AG04449 (cell line): Measurements from ENCODE around the gene MDGA2.

ENCODE experiments used
- CTCF ChIA-PET: fragments of 350-600 bp; formaldehyde crosslinking; extraction: SDS; loops from one replicate; lab custom pipeline; 2021; ENCODE audit warnings: antibody characterized with exemption; lab: Yijun Ruan, JAX
- POLR2A ChIA-PET: fragments of 400-600, 350-600 bp; formaldehyde crosslinking; extraction: SDS; loops from one replicate; lab custom pipeline; 2020; ENCODE audit warnings: antibody characterized with exemption, inconsistent platforms; lab: Yijun Ruan, JAX
- DNase-seq: peaks from one replicate; pipeline ENCODE4 v3.0.0-alpha.2; 2010; ENCODE audit warnings: low read depth, low spot score
- H3K4me3 ChIP-seq: 2 replicates; pipeline ENCODE4 v1.5.1; 2011; ENCODE audit warnings: low read depth, mild to moderate bottlenecking, control low read depth, low read length
- TF ChIP-seq, protein P1 (sequence below): IDR thresholded peaks from one replicate; pipeline ENCODE4 v1.5.1; 2011; ENCODE audit warnings: mild to moderate bottlenecking, moderate library complexity, low read length, control low read depth, inconsistent platforms; ENCODE audit not compliant: insufficient read depth; ENCODE audit errors: missing control alignments

Gene MDGA2

DNA sequence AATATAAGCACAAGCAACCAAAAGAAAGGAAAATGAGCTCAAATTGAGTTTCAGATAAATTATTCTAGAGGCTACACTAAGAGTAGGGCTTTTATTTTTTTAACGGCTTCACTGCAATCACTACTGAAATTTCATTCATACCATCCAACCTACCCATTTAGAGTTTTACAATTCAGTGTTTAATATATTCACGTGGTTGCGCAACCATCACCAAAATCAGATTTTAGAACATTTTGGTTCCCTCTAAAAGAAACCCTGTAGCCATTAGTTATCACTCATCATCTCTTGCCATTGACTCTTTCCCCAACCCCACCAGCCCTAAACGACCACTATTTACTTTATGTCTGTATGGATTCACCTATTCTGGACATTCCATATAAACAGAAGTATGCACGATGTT lies 401.5 kb downstream of the MDGA2 start:
- no peak for DNase-seq
- POLR2A ChIA-PET: no interaction called here
- no peak overlapping the region for H3K4me3 ChIP-seq
- TF ChIP-seq, protein P1, sequence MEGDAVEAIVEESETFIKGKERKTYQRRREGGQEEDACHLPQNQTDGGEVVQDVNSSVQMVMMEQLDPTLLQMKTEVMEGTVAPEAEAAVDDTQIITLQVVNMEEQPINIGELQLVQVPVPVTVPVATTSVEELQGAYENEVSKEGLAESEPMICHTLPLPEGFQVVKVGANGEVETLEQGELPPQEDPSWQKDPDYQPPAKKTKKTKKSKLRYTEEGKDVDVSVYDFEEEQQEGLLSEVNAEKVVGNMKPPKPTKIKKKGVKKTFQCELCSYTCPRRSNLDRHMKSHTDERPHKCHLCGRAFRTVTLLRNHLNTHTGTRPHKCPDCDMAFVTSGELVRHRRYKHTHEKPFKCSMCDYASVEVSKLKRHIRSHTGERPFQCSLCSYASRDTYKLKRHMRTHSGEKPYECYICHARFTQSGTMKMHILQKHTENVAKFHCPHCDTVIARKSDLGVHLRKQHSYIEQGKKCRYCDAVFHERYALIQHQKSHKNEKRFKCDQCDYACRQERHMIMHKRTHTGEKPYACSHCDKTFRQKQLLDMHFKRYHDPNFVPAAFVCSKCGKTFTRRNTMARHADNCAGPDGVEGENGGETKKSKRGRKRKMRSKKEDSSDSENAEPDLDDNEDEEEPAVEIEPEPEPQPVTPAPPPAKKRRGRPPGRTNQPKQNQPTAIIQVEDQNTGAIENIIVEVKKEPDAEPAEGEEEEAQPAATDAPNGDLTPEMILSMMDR: no peak
- CTCF ChIA-PET: no interaction called here

DNA sequence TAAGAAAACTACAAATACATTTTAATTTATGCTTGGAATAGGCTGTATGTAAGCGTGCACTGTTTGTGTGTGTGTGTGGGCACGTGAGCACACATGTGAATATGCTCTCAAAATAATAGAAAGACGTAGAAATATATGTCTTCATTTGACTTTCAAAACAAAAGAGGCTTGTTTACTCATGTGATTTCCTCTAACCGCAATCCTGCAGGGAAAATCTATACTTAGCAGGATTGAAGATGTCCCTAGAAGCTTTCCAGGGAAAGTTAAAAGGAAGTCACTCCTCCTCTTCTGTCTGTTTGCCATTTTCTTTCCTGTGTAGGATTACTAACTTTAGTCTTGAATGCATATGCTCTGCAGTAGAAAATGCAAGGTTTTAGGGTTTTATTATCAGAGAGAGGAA lies 404.7 kb downstream of the MDGA2 start:
- ChIA-PET POLR2A (no interaction called here), CTCF (no interaction called here)
- TF ChIP-seq, protein P1: no peak
- DNase-seq: no peak
- H3K4me3 ChIP-seq: no peak overlapping the region

DNA sequence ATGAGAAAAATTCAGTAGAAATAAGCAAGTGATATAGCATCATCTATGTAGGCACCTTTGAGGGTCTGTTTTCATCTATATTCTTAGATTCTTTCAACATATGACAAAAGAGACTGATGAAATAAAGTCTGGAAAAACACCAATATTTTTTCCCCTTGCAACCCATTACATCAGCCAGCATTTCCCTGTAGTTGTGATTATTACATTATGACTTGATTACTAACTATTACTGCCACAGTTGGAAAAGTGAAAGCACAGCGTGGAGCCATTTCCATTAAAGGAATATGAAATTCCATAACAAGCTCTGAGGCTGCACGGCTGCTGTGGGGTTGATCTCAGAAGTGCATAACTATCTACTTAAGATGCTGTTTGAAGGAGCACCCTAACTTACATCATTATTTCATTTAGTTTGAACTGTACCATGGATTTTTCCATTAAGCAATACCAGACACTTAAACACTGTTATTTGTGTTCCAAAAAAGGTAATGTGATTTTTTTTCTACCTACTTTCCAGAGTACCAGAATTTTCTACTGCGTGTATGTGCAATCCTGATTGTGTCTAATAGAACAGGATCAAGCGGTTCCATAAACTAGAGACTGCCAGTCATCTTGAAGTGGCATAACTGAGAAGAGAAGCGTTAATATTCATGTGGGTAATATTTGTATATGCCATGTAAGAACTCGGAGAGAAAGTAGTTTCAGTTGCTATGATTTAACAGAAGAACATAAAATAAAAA lies 405.5 kb downstream of the MDGA2 start:
- DNase-seq: no peak
- H3K4me3 ChIP-seq: no peak overlapping the region
- CTCF ChIA-PET: no interaction called here
- POLR2A ChIA-PET: no interaction called here
- TF ChIP-seq, protein P1: no peak

DNA sequence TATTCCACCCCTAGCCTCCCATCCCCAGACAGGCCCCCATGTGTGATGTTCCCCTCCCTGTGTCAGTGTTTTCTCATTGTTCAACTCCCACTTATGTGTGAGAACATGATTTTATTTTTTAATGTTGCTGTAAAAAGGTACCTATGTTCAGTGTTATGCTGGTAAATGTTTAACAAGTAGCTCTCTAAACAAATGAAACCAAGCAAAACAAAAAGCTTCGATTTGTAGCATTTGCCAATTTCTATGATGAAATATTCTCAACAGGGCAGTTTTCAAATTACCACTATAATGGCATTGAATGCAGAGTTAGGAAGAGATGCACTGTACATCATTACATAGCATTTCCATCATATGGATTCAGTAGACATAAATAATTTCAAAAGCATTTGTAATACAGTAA lies 410.6 kb downstream of the MDGA2 start:
- POLR2A ChIA-PET: no interaction called here
- H3K4me3 ChIP-seq: no peak overlapping the region
- CTCF ChIA-PET: no interaction called here
- TF ChIP-seq, protein P1: no peak
- DNase-seq: no peak

DNA sequence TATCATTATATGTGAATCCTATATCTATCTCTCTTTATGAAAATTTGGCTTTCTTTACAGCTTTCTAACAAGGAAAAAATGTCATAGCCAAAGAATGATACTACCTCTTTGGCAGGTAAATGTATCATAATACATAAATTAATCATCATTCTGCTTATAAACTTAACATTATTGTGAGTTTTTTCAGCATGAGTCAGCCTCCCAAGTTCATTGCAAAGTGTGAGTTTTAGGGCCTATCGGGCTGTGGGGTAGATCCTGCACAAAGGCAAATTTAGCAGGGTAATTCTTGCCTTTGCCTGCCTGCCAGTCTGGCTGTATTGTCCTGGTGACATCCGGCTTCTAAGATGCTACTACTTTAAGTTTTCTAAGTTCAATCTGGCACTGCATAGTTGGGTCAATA lies 412.6 kb downstream of the MDGA2 start:
- POLR2A ChIA-PET: no interaction called here
- TF ChIP-seq, protein P1: no peak
- CTCF ChIA-PET: no interaction called here
- H3K4me3 ChIP-seq: no peak overlapping the region
- no peak for DNase-seq

DNA sequence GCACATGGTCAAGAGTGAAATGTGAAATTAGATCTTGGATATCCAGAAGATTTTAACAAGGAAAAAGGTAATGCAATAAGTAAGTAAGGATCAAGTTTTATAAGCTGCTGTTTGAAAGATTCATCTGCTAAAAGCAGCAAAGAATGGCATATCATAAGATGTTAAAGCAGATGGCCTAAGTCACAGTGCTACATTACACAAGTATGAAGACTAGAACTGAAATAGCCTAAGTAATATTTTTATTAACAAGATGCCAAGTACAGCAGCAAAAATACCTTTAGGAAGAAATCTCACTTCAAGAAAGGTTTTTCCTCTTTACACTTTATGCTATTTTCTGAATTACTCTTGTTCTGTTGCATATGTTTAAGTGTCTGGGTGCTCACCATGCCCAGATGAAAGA lies 414.1 kb downstream of the MDGA2 start:
- TF ChIP-seq, protein P1: no peak
- DNase-seq: no peak
- POLR2A ChIA-PET: no interaction called here
- CTCF ChIA-PET: no interaction called here
- H3K4me3 ChIP-seq: no peak overlapping the region
